Vein endothelial cell (primary cell): ENCODE measurements around the gene ATF7IP2. TPM values are rescaled to one million over a fixed set of nuclear protein-coding genes. Genes with fewer than 3 reads are reported as not detected.

Source experiments
- small RNA-seq: library from RNA; depleted of rRNA; stranded (forward); fragments of <200 nt; gene quantifications from one replicate; pipeline ENCODE3, GENCODE V24; 2012
- total RNA-seq: library from RNA; depleted of rRNA; stranded (reverse); fragments of >200 nt; gene quantifications from 2 replicates; pipeline ENCODE4 v1.2.3, GENCODE V29; 2012

ATF7IP2 gene
- 5.6 and 7.1 TPM in 2 replicates for total RNA-seq

GRCh38 chr16:10385725-10386516 is at the start of gene ATF7IP2:
TSS of gene ATF7IP2 (plus strand) at chr16:10386061. CDS start at chr16:10430621, 44,560 bp downstream.

Small RNA genes lying within 50 kb of the gene (small RNA-seq; reads per million reads assigned to genes)
- gene RNU6-633P: not detected

Other genes starting within 250 kb of the ATF7IP2 start
- gene GRIN2A, start 203.6 kb upstream of the ATF7IP2 start, total RNA-seq: not detected in 2 replicates
- 18.9 and 20.2 TPM in 2 replicates for gene EMP2, start 194.5 kb downstream of the ATF7IP2 start, total RNA-seq